GM06990 (cell line): ENCODE measurements around the gene DUSP5.

Source experiments
- DNase-seq: peaks from one replicate; pipeline ENCODE4 v3.0.0-alpha.2; 2011; ENCODE audit not compliant: insufficient read length; ENCODE audit errors: extremely low read depth
- H3K27me3 ChIP-seq: replicated peaks from 2 replicates; pipeline ENCODE4 v1.6.0; 2011; ENCODE audit warnings: low read length; ENCODE audit not compliant: control insufficient read depth, insufficient read depth
- H3K36me3 ChIP-seq: 2 replicates; pipeline ENCODE4 v1.5.1; 2011; ENCODE audit warnings: low read length; ENCODE audit not compliant: control insufficient read depth, insufficient read depth
- H3K4me3 ChIP-seq: replicated peaks from 2 replicates; pipeline ENCODE4 v1.5.1; 2011; ENCODE audit warnings: low read depth, mild to moderate bottlenecking, control low read depth, low read length
- TF ChIP-seq, protein P1 (sequence below): IDR thresholded peaks from 2 replicates; pipeline ENCODE4 v1.5.1; 2011; ENCODE audit warnings: low read length, control low read depth, mild to moderate bottlenecking, inconsistent platforms; ENCODE audit not compliant: insufficient read depth, poor library complexity, severe bottlenecking

The DUSP5 gene

DNA sequence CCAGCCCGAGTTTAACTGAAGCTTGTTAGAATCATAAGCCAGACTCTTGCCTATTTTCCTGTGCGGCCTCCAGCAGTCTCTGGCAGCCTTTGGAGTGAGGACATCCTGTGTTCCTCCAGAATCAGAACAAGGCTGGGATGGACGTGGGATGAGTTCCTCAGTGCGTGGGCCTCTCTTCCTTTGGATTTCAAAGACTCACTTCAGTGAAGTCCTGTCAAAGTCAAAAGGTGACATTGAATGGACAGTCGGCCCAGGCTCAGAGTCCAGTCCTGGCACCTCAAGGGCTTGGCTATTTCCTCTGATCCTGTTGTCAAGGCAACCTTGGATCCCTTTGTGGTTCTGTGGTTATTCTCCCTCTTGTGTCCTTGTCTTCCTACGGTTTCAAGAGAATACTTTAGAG is 48.4 kb downstream of the DUSP5 start:
- no peak for DNase-seq
- Histone ChIP-seq H3K36me3 (no peaks in the 10 kb centered on the region), H3K4me3 (no peak overlapping the region), H3K27me3 (no peaks in the 10 kb centered on the region)
- TF ChIP-seq, protein P1, sequence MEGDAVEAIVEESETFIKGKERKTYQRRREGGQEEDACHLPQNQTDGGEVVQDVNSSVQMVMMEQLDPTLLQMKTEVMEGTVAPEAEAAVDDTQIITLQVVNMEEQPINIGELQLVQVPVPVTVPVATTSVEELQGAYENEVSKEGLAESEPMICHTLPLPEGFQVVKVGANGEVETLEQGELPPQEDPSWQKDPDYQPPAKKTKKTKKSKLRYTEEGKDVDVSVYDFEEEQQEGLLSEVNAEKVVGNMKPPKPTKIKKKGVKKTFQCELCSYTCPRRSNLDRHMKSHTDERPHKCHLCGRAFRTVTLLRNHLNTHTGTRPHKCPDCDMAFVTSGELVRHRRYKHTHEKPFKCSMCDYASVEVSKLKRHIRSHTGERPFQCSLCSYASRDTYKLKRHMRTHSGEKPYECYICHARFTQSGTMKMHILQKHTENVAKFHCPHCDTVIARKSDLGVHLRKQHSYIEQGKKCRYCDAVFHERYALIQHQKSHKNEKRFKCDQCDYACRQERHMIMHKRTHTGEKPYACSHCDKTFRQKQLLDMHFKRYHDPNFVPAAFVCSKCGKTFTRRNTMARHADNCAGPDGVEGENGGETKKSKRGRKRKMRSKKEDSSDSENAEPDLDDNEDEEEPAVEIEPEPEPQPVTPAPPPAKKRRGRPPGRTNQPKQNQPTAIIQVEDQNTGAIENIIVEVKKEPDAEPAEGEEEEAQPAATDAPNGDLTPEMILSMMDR: no peak

DNA sequence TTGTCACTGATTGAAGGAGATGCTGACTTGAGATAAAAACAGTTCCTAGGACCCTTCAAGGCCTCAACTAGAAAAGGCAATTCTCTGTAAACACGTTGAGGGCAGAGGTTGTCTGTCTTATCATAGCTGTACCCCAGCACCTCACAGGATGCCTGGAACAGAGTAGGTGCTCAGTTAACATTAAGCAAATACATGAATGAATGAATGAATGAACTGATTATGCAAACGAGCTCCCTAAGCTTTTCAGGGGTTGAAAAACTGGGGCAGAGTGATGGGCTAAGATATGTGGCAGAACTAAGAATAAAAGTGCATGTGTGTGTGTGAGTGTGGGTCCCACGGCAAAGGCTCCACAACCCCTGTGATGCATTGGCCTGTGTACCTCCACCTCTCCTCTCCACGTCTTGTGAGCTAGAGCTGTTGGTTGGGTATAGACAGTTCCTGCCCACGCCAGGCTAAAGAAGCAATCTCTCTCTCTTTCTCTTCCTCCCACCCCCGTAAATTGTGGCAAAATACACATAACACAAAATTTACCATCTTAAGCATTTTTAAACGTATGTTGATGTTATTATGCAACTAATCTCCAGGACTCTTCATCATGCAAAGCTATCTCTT is 48.9 kb downstream of the DUSP5 start:
- Histone ChIP-seq H3K4me3 (no peak overlapping the region), H3K27me3 (no peaks in the 10 kb centered on the region), H3K36me3 (no peaks in the 10 kb centered on the region)
- TF ChIP-seq, protein P1: no peak
- no peak for DNase-seq

DNA sequence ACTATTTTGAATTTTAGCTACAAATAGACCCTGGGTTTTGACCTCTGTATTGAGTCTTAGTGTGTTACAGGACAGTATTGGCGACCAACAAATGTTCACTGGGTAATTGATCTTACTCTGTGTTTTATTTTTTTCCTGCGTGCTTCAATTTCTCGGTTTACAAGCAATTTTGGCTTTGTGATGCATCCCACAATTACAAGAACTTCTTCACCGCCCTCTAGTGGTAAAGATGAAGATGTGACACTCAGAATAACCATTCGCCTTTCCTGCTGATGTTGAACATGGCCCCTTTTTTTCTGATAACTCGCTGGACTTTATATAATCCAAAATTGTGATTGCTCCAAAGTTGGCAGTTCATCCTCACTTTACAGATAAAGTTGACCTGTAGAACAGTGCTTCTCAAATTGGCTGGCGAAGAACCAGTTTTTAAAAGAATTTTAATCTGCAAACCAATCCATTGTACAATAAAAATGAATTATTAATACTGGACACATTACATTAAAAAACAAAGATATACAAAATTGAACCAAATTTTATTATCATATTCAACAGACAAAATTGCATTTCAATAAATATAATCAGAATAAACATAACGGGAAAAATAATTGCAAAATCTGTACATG is 49.5 kb downstream of the DUSP5 start:
- no peaks in the 10 kb centered on the region for H3K36me3 ChIP-seq
- DNase-seq: no peak
- no peaks in the 10 kb centered on the region for H3K27me3 ChIP-seq
- TF ChIP-seq, protein P1: peak; percentile 71
- no peak overlapping the region for H3K4me3 ChIP-seq

DNA sequence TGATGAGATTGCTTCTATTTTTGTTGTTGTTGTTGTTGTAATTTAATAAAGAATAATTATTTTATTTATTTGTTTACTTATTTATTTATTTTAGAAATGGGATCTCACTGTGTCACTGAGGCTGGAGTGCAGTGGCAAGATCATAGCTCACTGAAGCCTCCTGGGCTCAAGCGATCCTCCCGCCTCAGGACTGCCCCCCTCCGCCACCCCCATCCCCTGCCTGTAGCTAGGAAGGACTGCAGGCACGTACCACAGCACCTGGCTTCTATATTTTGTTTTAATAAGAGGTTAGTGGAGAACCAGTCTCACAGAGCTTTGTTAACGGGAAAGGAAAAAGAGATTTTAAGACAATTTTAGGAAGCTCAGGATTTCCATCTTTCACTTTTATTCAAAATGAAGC is 50.3 kb downstream of the DUSP5 start:
- Histone ChIP-seq H3K27me3 (no peaks in the 10 kb centered on the region), H3K36me3 (no peaks in the 10 kb centered on the region), H3K4me3 (no peak overlapping the region)
- no peak for DNase-seq
- TF ChIP-seq, protein P1: no peak

DNA sequence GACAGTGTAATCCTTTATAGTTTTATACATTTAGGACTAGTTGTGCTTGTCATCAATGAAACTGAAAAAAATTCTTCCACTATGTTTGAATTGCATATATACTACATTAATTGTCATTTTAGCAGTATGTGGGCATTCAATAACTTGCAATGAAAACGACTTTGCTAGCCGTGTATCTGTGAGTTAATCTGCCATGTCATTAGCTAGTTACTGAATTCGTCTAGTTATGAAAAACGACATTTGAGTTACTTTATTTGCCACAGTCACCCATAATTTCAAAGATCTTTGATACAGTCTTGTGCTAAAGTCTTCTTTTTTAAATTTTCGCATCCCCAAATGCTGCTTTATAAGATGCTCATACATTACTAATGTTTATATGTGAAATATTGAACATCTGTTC is 51.5 kb downstream of the DUSP5 start:
- no peaks in the 10 kb centered on the region for H3K27me3 ChIP-seq
- no peaks in the 10 kb centered on the region for H3K36me3 ChIP-seq
- H3K4me3 ChIP-seq: no peak overlapping the region
- no peak for DNase-seq
- TF ChIP-seq, protein P1: no peak
